HG02943 (cell line): ENCODE measurements around the gene ALOX15.
"Not testable (repeated sequence)": the region's sequence is repeated elsewhere in the genome, so short reads cannot be mapped to it uniquely, and the experiment has no call there.

Source experiments
- ATAC-seq: cut with Tn5 transposase; IDR thresholded peaks from one replicate; pipeline ENCODE4 v1.9.1; 2021; ENCODE audit warnings: mild to moderate bottlenecking, low read depth, moderate library complexity; ENCODE audit not compliant: unreplicated experiment

ALOX15 gene

DNA sequence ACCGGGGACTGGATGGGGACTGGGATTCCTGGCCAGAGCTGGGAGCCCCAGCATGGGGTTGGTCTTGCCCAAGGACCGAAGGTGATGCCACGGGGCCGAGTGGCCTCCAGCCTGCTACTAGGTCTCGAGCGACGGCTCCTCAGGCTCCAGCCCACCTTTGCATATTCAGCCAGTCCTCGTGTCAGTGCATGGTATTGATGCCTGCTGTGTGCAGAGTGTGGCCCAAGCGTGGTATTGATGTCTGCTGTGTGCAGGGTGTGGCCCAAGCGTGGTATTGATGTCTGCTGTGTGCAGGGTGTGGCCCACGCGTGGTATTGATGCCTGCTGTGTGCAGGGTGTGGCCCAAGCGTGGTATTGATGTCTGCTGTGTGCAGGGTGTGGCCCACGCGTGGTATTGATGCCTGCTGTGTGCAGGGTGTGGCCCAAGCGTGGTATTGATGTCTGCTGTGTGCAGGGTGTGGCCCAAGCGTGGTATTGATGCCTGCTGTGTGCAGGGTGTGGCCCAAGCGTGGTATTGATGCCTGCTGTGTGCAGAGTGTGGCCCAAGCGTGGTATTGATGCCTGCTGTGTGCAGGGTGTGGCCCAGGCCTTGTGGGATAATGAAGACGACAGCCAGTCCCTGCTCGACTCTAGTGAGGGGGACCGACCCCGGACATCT, 45.7 kb downstream of the ALOX15 start:
- ATAC-seq: not testable (repeated sequence)

DNA sequence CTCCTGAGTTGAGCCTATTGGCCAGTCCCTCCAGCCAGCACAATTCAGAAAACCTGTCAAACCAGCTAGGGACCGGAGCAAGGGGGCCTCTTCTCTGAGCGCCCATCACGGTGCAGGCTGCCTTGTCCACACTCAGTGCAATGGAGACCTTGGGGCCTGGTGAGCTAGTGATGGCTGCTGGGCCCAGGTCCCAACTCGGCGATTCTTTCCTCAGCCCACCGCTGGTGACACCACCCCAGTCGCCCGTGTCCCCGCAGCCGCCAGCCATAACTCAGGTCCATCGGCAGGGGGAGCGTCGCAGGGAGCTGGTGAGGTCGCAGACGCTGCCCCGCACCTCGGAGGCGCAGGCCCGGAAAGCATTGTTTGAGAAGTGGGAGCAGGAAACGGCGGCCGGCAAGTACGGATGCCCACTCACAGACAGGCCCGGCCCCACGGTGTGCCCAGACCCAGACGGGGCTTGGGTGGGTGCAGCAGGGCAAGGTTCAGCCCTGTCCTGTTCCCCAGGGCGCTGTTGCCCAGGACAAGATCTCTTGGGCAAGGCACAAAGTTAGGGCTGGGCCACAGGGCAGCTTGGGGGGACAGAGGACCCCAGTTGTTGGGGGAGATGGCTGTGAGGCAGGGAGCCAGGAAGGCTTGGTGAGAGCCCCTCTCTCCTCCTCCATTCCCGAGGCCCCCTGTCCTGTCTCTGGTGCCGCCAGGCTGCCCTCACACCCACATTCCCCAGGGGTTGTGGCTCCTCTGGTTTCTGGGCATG, 46.4 kb downstream of the ALOX15 start:
- ATAC-seq: no peak

DNA sequence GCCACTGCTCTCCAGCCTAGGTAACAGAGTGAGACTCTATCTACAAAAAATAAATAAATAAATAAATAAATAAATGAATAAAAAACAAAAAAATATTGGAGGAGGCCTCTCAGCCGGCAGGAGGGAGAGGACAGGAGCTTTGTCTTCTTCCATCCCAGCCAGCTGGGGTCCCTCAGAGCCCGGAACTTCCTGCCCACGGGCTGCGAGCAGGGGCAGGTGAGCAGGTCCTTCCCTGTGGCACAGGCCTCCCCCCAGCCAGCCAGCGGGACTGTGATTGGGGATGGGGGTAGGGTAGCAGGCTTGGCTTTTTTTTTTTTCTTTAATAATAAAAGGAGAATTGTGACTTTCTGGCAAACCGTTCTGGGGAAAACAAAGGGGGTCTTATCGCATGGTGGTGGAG, 47.1 kb downstream of the ALOX15 start:
- no peak for ATAC-seq

DNA sequence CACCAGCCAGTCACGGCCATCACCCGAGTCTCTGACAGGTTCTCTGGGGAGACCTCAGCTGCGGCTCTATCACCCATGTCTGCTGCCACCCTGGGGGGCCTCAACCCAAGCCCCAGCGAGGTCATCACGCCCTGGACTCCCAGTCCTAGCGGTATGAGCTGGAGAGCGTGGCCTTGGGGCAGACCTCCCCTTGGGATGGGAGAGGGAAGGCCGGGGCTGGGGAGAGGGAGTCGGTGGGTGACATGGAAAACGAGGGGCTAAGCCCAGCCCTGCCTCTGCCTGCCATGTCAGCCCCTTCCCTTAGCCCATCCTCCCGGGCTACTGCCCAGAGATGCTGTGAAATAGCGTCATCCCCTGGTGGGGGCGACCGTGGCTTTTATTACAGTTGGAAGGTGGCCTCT, 48.5 kb downstream of the ALOX15 start:
- no peak for ATAC-seq

DNA sequence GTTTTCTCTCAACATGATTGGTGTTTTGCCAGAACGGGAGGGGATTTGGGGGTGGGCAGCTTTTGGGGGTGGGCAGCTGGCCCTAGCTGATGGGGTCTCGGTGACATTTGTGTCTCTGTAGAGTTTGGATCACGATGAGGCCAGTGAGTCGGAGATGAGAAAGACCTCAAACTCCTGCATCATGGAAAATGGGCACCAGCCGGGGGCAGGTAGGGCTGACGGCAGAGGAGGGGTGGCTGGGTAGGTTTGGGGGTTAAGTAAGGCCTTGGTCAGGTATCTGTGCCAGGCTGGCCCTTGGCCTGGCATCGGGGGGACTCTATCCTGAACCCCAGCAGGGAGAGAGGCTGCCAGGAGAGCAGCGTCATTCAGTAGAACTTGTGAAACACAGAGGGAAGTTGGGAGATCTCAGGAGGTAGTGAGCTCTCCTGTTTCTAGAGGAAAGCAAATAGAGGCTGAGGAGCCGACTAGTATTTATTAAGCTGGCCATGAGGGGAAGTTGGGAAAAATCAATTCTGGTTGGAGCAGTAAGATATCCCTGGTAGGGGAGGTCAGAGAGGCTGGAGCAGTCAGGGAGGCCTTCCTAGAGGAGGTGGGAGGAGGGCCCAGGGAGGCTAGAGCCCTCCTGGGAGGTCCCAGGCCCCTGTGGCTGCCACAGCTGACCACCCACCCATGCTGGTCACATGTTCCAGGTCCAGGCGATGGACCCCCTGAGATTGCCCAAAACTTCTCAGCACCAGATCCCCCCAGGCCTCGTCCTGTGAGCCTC, 49.1 kb downstream of the ALOX15 start:
- ATAC-seq: no peak

DNA sequence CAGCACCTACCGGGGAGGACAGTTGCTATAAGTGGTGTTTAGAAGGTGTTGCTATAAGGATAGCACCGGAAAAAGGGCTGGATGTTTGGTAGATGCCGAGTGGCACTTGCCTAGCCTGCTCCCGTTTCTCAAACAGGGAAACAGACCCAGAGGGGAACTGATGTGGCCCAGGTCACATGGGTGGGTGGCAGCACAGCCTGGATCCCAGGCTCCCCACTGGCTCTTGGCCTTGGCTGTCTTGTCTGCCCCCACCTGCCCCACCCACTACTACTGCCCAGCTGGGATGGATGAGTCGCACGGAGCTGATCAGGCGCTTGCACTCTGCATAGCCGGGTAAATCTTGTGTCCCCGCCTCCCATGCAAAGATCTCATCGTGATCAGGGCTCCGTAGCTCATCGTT, 49.9 kb downstream of the ALOX15 start:
- no peak for ATAC-seq

DNA sequence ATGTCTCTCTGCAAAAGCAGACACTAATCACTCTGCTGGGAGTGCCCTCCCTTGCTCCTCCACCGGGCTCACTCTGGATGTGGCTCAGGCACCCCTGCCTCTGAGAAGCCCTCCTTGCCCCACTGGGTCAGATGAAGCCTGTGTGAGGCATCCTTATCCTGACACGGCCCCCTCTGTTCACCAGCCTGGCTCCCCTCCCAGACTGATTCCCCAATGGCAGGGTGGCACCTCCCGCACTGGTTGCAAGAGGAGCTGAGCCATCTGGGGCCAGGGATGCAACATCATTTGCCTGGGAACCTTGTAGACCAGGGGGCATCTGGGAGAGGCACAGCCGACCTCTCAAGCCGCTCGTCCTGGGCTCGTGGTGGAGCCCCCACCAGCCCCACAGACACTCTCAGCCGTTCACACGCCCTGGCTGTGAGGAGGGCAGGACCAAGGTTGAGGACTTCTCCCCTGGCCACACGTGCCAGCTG, 50.5 kb downstream of the ALOX15 start:
- no peak for ATAC-seq

DNA sequence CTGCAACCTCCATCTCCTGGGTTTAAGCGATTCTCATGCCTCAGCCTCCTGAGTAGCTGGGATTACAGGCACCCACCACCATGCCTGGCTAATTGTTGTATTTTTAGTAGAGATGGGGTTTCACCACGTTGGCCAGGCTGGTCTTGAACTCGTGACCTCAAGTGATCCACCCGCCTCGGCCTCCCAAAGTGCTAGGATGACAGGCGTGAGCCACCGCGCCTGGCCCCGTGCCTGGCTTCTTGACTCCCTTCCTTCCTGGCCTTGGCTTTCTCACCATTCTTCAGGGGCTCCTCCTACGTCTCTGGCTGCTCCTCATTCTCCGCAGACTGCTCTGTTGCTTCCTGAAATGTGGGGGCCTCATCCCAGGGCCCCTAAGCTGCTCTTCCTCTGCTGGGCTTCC, 51.4 kb downstream of the ALOX15 start:
- not testable (repeated sequence) for ATAC-seq

DNA sequence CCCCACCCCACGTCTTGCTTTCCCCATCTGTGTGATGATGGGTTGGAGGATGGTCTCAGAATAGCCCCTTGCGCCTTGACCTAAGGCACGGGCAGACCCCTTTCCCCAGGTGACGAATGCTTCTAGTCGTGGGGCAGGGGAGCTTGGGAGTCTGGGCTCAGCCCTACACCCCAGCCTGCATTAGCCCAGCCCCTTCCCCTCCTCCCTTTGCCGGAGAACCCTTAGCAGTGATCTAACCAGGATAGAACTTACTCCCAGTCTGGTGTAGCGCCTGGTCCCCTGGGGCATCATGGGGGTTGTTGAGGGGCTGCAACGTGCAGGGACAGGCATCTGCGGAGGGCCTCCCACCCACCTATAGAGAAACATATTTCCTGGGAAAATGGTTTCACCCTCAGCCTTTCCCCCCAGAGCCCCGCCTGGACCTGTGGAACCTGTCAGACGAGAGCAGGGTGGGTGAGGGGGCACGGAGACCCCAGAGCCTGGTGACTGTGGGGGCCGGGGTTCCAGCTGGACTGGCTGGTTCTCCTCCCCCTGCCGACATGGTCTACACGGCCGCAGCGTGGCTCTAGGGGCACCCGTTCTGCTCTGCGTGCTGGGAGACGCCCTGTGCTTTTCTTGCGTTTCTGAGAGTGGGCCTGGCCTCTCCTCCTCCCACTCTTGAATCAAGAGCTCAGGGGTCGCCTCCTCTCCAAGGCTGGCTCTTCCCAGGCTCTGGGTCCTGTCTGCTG, 52.4 kb downstream of the ALOX15 start:
- ATAC-seq: no peak

DNA sequence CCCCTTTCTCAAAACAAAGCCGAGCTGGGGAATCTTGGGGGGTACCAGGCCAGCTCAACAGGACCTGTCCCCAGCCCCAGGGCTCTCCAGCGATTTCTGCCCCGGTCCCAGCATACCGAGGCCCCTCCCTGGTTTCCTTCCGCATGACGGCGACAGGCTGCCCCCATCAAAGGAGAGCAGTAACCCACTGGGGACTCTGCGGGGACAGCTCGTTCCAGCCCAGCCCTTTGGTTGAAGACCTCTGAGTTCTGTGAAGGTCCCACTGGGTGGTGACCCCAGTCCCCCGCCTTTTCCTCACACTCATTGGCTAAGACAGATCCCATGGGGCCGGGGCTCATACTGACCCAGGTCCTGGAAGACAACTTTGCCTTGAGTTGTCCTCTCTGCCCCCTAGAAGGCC, 53.1 kb downstream of the ALOX15 start:
- ATAC-seq: no peak

DNA sequence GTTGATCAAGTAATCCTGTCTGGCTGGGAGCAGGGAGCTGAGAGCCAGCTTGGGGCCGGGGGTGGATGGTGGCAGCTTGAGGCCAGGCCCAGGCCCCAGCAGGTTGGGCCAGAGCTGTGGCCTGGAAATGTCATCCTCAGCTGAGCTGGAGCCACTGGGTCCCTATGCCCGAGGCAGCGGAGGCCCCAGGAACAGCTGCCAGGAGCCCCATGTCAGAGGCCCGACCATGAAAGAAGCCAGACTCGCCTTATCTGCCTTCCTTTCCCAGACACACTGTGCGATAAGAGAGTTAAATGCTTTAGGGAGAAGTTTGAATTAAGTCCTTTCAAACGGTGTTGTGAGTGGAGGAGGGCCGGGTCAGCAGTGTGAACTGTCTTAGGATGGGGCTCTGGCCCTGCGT, 53.7 kb downstream of the ALOX15 start:
- ATAC-seq: no peak

DNA sequence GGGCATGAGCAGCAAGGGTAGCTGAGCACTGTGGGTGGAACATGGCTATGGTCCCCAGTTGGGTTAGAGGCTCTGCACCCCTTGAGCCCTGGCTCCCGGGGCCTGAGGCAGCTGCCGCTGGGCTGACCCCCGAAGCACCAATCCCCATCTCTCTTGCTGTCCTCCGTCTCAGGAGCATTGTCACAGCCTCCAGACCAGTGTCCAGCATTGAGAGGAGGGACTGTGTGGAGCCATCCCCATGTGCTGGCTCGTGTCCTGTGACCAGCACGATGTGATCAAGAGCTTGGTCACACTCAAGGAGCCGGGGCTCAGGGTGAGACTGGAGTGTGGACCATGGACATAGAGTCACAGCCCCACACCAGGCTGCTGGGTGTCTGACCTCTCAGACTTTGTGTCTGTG, 54.3 kb downstream of the ALOX15 start:
- no peak for ATAC-seq

DNA sequence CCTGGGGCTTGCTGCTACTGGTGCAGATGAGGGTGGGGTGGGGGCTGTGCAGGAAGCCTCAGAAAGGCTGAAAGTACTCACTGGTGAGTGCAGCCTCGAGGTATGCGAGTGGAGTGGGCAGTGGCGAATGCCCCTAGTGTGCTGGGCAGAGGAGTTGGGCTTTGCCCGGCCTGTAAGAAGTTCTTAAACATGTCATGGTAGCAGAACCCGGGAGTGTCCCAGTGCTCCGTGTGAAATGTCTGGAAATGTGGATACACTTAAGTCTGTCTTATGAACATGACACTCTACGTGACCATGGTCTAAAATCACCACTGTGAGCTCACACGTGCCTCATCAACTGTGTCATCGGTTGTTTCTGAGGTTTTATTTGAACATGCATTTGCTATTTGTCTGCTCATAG, 55.4 kb downstream of the ALOX15 start:
- ATAC-seq: no peak

DNA sequence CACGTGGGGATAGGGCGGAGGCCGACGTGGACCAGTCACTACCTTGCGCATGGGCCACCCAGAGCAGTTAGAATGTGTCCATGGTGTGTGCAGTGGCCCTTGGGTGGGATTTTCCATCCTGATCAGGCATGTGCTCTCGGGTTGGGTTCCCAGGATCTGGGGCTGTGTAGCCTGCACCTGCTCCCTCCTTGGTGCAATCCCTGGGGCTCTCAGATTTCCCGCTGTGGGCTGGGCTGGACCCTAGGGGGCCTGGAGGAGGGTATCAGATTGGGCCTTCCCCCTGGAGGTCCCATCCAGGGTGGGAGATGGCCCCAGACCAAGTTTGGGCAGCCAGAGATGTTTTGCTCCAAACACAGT, 55.9 kb downstream of the ALOX15 start:
- no peak for ATAC-seq

DNA sequence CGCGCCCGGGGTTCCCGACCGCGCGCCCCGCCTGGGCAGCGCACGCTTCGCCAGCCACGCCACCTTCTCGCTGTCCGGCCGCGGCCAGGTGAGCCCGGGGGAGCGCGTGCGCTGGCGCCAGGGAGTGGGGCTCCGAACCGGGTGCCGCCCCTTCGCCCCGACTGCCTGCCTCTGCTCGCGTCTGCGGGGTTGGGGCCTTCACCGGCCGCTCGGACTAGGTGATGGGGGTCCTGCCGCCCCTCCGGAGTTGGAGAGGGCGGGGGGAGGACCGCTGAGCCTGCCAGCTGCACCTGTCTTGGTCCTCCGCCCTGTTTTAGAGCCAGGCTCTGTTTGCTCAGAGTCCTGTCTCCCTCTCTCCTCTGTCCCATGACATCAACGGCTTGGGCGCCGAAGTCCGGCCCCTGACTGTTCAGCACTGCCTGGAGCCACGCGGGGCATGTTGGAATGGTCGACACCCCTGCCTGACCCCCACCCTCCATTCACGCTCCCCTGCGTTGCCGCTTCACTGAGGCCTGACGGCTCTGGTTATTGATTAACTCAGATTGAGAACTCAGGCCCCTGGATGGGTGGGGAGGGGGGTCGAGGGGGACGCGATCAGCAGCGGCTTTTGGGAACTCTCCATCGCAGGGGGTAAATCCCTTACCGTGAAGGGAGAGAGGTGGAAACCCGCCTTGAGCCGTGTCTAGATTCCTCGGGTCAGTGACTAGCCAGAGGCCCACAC, 56.4 kb downstream of the ALOX15 start:
- ATAC-seq: no peak

DNA sequence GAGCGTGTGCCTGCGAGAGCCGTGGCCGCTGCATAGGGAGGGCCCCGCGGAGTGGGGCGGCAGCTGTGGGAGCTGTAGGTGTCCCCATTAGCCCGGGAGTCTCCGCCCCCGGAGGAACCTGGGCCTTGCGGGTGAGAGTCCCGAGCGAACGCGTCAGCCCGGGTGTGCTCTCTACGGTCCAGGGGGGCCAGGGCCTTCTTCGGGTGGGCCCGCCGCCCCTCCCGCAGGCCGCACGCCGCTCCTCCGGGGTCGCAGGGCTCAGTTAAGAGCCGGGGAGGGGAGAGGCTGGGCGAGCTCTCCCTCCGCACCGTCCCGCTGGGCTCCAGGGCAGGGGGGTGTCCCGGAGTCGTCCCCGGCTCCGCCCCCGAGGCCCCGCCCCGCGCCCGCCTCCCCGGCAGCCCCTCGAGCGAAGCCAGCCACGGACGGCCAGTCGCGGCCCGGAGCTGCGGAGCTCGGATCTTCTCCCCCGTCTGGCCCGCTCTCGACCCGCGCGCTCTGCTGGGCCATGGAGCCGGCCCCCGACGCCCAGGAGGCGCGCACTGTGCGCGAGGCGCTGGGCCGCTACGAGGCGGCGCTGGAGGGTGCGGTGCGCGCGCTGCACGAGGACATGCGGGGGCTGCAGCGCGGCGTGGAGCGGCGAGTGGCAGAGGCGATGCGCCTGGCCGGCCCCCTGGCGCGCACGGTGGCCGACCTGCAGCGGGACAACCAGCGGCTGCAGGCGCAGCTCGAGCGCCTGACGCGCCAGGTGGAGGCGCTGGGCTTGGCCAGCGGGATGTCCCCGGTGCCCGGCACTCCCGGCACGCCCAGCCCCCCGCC, 57.2 kb downstream of the ALOX15 start, which contains the start of gene SMTNL2:
SMTNL2 (plus strand) TSS at position 429 of the 816 bp plus-strand sequence; CDS start at position 506, 77 bp downstream.
- ATAC-seq: no peak

DNA sequence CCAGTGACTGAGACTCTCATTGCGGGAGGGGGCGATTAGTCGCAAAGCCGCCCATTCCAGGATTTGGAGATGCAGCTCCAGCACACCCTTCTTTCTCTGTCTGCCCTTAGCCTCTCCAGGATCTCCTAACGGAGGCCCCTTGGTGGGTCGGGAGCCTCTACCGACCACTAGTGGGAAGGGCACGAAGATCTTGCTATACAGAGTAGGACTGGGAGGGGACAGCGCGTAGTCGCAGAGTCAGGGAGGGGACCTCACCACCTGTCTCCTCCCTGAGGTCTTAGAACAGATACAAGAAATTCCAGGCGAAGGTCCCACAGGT, 57.7 kb downstream of the ALOX15 start:
- ATAC-seq: no peak

DNA sequence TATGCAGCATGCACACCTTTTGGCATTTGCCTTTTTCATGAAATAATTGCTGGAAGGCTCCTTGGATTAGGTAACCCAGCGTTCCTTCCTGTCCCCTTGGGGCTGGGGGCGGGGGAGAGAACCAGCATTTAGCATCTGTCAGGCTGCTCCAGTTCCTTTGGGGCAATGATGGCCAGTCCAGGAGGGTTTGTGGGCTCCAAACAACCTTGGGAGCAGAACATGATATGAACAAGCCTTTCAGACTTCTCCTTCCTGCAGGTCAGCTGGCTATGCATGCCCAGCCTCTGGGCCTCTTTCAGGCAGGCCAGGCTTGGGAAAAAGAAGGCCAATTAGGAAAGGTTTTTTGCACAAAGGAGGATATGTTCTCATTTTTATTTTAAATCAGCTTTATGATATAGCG, 58.3 kb downstream of the ALOX15 start:
- no peak for ATAC-seq

DNA sequence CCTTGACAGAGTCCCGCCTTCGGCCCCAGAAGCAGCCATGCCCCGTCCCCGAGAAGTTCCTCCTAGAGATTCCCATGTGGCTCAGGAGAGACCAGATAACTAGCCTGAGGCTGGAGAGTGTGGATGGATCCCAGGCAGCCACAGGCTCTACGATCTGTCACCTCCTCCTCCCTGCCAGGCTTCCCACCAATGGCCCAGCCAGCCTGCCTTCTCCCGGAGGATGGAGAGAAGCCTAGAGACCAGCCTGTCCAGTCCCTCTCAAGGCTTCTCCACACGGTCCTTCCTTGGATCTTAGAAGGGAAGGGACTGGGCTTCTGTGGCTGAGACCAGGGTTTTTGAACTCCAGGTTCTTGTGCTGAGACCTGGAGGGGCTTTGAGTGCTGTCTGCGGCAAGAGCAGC, 58.8 kb downstream of the ALOX15 start:
- no peak for ATAC-seq
